Kidney epithelial cell (primary cell): Measurements from ENCODE around the gene ZNF768. TPM values are rescaled to one million over a fixed set of nuclear protein-coding genes. Genes with fewer than 3 reads are reported as not detected.

ENCODE experiments used
- DNase-seq: peaks from one replicate; pipeline ENCODE4 v3.0.0-alpha.2; 2010; ENCODE audit warnings: low read depth
- H3K27me3 ChIP-seq: 2 replicates; pipeline ENCODE4 v1.6.0; 2011; ENCODE audit warnings: low read length; ENCODE audit not compliant: control insufficient read depth, insufficient read depth
- H3K36me3 ChIP-seq: 2 replicates; pipeline ENCODE4 v1.5.1; 2011; ENCODE audit warnings: low read length; ENCODE audit not compliant: control insufficient read depth, insufficient read depth
- H3K4me3 ChIP-seq: 2 replicates; pipeline ENCODE4 v1.5.1; 2011; ENCODE audit warnings: low read depth, mild to moderate bottlenecking, control low read depth, low read length
- total RNA-seq: library from RNA; depleted of rRNA; stranded (reverse); fragments of >200 nt; gene quantifications from 2 replicates; pipeline ENCODE4 v1.2.3, GENCODE V29; 2015
- TF ChIP-seq, protein P1 (sequence below): IDR thresholded peaks from 2 replicates; pipeline ENCODE4 v1.5.1; 2011; ENCODE audit warnings: mild to moderate bottlenecking, moderate library complexity, low read length, control low read depth, inconsistent platforms; ENCODE audit not compliant: insufficient read depth, poor library complexity, severe bottlenecking

Gene ZNF768
- total RNA-seq, 1 donor from 2014 or later, result 59.5 TPM

DNA sequence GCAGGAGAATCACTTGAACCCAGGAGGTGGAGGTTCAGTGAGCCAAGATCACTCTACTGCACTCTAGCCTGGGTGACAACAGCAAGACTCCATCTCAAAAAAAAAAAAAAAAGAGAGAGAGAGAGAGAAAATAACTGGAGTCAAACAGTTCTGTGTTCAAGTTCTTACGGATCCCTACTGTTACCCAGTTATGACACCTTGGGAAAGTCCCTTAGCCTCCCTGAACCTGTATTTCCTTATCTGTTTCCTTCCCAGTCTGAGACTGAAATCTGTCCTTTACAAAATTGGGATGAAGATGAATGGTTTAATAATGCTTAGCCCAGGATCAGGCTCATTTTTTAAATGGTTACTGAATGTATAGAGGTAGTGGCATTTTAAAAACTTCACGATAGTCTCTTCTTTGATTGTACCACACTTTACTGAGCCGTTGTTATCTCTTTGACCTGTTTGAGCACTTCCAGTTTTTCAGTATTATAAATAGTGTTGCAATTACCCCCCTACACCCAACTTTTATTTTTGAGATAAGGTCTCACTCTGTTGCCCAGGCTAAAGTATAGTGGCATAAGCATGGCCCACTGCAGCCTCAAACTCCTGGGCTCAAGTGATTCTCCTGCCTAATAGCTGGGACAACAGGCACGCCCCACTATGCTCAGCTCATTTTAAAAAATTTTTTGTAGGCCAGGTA lies 17.1 kb downstream of the ZNF768 start:
- no peak overlapping the region for H3K4me3 ChIP-seq
- no peaks in the 10 kb centered on the region for H3K27me3 ChIP-seq
- TF ChIP-seq, protein P1, sequence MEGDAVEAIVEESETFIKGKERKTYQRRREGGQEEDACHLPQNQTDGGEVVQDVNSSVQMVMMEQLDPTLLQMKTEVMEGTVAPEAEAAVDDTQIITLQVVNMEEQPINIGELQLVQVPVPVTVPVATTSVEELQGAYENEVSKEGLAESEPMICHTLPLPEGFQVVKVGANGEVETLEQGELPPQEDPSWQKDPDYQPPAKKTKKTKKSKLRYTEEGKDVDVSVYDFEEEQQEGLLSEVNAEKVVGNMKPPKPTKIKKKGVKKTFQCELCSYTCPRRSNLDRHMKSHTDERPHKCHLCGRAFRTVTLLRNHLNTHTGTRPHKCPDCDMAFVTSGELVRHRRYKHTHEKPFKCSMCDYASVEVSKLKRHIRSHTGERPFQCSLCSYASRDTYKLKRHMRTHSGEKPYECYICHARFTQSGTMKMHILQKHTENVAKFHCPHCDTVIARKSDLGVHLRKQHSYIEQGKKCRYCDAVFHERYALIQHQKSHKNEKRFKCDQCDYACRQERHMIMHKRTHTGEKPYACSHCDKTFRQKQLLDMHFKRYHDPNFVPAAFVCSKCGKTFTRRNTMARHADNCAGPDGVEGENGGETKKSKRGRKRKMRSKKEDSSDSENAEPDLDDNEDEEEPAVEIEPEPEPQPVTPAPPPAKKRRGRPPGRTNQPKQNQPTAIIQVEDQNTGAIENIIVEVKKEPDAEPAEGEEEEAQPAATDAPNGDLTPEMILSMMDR, result no peak
- DNase-seq, result no peak
- no peaks in the 10 kb centered on the region for H3K36me3 ChIP-seq

DNA sequence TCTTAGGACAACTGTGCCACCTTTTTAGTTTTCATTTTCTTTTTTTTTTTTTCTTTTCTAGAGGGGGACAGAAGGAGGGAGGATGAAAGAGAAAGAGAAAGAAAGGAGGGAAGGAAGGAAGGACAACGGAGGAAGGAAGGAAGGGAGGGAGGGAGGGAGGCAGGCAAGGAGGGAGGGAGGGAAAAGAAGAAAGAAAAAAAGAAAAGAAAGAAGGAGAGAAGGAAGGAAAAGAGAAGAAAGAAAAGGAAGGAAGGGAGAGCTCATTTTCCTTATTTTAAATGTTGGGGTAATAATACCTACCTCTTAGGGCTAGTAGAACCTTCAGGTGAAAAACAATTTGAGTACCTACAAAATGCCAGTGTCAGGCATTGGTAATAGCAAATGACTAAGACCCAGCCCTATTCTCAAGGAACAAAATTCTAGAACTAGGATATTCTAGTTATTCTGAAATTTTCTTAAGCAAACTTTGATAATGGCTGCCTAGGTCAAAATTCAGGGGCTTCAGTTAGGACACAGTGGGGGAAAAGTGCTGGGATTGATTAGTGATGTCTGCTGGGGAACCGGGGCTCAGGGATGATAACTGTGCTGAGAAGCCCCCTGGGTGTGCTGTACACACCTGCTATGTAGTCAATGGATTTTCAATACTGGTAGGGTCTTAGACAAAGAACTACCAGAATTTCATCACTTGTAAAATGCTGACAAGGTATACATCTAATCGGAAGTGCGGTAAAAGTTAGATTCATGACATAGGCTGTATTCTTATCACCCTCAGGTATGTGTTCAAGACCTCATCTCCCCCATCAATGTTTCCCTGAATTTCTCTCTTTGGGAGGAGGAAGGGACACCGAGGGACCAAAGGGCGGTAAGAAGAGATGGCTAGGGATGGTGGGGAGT lies 22.7 kb downstream of the ZNF768 start:
- Histone ChIP-seq H3K36me3 (no peaks in the 10 kb centered on the region), H3K4me3 (no peak overlapping the region), H3K27me3 (peaks cover 2% of the 10 kb centered on the region)
- TF ChIP-seq, protein P1, result no peak
- no peak for DNase-seq

DNA sequence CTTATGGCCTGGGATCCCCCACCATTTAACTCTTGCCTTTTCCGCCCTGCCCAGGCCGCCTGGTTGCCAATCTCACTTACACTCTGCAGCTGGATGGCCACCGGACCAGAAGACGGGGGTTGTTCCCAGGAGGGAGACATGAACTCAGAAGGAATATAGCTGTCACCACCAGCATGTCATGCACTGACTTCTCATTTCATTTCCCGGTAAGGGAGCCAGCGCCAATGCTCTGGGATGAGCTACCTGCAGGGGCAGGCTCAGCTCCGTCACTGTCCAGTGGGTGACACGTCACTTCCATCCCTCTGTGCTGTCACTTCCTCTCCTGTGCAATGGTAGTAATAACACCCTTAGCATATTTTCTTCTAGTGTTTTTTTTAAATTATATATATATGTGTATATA lies 27.1 kb downstream of the ZNF768 start:
- TF ChIP-seq, protein P1, result no peak
- H3K27me3 ChIP-seq, result peaks cover 4% of the 10 kb centered on the region
- peak overlapping the region; percentile 23 for H3K4me3 ChIP-seq
- no peak for DNase-seq
- H3K36me3 ChIP-seq, result no peaks in the 10 kb centered on the region

DNA sequence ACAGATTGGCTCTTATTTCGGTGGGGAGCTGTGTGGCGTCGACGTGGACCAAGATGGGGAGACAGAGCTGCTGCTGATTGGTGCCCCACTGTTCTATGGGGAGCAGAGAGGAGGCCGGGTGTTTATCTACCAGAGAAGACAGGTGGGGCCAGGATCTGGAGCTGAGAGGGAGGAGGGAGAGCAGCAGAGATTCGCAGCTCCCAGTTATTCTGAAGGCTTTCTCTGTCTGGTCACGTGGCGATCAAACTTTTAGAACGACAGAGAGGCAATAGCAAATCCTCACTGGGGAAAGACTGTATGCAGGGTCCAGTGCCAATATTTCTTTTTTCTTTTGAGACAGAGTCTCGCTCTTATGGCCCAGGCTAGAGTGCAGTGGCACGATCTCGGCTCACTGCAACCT lies 31.7 kb downstream of the ZNF768 start:
- peaks cover 4% of the 10 kb centered on the region for H3K27me3 ChIP-seq
- H3K36me3 ChIP-seq, result no peaks in the 10 kb centered on the region
- no peak overlapping the region for H3K4me3 ChIP-seq
- TF ChIP-seq, protein P1, result no peak
- no peak for DNase-seq

DNA sequence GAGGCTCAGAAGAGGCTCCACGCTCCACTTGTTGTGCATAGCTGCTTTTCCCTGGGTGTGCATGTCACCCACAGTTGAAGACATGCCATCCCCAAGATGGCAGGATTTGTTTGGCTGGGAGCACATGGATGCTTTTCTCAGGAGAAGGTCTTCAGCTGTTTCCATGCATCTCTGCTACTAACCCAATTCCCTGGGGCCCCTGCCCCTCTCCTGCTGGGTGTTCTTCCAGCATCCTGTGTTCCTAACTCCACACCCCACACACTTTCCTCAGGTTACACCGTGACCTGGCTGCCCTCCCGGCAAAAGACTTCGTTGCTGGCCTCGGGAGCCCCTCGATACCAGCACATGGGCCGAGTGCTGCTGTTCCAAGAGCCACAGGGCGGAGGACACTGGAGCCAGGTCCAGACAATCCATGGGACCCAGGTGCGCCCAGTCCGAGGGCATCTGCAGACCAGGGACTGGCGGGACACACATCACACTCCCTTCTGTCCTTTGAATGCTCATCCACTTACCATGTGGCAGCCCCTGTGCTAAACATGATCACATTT lies 32.4 kb downstream of the ZNF768 start:
- Histone ChIP-seq H3K27me3 (peaks cover 4% of the 10 kb centered on the region), H3K4me3 (no peak overlapping the region), H3K36me3 (no peaks in the 10 kb centered on the region)
- TF ChIP-seq, protein P1, result no peak
- no peak for DNase-seq
